NCI-H146 (cell line): Measurements from ENCODE around the gene SOX10.

Experiments used
- DNase-seq: peaks from one replicate; lab custom pipeline; 2025; lab: John Stamatoyannopoulos, UW

Gene SOX10

DNA sequence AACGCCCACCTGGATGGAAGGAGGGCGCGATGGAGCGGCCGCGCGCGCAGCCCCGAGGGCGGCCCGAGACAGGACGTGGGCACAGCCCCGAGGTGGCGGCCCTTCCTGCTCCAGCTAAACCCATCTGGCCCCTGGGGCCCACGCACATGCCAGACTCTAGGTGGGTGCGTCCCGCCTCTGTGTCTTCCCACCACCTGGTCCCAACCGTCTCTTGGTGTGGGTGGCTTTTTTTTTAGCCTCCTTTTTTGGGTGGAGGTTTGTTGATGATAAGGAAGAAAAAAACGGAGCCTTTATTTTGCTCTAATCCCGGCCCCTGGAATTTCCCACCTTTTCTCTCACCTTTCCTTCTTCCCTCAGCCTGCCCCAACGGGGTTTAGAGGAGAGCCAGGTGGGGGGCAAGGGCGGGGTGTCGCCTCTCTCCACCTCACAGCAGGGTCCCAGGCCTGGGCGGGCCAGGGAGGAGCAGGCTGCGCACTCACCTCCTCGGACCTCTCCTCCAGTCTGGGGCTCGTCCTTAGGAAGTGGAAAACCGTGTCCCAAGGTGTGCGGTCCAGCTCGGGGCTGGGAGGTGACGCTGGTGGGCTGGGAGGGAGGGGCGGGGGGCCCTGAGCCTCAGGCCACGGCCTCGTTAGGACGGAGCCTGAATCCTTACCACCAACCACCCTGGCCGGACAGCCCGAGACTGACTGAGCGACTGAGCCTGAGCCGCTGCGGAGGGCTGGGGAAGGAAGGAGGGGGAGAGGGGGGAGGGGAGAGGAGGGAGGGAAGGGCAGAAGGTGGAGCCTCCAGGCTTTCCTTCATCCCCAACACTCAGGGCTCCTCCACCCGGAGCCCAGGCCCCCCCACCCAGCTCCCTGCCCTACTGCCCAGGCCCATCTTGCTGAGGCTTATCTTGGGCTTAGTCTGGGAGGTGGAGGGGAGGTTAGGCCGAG, at the start of gene SOX10:
Gene SOX10, minus strand, starts transcription at position 696 of the 932 bp plus-strand sequence. CDS start 771 bp downstream, outside the sequence.
- no peak for DNase-seq

DNA sequence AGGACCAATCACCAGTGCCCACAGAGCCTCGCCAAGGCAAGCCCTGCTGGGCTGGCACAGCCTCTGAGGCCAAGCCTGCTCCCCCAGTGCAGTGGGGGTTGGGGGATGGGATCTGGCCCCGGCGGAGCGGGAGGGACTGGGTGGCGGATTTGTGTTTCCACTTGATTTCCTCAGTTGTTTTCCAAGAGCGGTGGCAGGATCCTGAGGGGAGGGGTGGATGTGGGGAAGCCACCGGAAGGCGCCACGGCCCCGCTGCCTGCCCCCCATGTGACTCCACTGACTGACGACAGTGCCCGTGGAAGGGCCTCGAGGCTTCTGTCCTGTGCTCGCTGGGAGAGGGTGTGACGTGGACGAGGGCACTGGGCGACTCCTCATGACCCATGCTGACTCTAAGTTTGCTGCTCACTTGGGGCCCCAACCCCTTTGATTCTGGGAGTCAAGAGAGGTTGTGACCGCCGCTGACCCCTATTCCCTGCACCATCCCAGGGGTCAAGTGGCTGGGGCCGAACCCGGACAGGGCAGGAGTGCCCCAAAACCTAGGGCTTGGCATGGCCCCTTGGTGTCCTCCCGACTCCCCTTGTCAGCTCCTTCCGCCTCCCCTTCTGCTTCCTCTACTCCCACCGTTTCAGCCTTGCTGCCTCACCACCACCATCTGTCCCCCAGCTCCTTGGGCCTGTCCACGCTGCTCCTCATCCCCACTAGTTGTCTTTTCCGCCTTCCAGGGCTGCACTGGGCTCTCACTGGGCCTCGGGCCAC, 49.3 kb upstream of the SOX10 start:
- no peak for DNase-seq

DNA sequence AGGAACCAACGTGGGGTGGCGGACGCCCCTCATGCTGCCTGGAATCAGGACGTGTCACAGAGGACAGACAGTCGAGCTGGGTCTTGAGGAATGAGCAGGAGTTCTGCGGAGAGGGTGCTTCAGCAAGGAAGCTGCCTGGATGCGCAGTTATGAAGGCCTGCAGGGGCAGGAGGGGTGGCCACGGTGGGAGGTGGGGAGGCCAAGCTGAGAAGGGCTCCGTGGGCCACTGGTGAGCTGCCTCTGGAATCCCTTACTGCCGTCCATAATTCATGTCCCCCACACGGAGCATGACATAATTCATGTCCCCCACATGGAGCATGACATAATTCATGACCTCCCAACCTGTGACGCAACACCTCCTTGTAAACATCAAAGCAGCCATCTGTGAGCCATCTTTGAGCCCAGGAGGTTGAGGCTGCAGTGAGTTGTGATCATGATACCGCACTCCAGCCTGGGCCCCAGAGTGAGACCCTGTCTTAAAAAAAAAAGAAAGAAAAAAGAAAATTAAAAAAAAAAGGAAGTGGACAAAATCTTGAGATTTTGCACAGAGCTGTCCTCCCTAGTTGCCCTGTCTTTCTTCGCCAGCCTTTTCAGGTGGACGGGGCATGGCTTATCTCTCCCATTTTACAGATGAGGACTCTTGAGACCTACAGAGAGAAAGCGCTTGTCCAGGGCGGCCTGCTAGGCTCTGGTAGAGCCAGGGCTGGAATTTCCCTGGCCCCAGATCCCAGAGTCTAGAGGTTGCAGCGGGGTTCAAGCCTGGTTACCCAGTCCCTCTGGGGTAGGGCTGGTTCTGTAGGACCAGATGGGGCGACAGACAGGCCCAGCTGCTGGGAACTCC, 48.5 kb upstream of the SOX10 start:
- DNase-seq, result no peak

DNA sequence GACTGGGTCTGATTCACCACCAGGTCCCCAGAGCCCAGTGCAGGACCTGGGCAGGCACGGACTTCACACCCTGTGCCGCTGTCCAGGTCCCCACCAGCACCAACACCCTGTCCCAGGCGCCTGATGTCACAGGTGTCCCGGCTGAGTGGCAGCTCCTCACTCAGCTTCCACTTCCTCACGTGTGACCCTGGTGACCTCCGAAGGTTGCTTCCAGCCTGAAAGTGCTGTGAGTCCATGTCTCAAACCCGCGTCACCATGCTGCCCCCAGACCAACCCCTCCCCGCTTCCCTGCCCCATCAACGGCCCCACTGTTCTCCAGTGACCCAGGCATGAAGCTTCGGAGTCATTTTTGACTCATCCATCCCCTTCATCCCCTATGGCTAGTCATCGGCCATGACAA, 47.1 kb upstream of the SOX10 start:
- DNase-seq, result no peak

DNA sequence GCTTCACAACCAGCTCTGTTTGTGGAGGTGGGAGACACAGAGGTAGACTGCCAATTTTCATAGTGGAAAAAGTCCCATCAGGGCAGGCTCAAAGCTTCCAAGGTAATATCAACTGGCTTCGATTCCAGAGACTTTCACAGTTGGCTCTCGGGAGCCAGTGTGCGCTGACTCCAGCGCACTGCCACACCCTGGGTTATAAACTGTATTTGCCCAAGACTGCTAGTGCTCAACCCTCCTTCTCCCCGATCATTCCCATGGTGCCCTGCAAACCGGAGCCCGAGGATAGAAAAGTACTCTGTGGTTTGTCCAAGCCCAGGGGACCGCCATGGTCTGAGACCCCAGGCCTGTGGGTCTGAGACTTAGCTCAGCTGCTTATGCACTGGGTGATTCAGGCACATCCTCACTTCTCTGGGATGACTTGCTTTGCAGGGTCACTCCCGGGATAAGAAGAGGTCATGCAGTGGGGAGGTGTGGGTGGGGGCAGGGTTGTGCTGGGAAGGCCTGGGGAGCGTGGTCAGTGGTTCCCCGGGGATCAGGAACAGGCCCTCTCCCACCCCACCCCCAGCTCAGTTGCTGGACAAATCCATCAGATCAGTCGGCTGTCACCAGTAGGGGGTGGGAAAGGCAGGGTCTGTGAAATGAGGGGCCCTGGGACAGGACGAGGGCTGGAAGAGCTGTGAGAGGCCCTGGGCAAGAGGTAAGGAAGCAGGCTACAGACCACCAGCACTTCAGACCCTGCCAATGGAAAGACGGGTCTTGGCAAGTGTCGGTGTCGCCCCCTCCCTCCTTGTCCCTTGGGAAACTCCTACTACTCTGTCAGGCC, 46.2 kb upstream of the SOX10 start:
- no peak for DNase-seq

DNA sequence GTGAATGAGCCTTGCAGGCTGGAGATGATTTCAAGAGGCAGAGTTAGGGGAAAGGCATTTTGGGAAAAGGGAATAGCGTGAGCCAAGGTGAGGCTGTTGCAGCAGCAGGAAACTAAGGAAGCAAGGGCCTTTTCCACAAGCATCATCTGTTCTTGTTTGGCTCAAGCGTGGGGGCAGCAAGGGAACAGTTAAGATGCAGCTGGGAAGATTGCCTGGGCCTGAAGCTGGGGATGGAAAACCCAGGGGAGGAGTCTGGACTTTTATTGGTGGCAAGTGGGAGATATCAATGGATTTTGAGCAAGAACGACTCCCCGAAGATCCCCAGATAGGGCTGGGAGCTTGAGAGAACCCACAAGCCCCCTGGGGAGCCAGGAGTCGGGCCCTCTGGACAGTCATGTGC, 45.5 kb upstream of the SOX10 start:
- no peak for DNase-seq

DNA sequence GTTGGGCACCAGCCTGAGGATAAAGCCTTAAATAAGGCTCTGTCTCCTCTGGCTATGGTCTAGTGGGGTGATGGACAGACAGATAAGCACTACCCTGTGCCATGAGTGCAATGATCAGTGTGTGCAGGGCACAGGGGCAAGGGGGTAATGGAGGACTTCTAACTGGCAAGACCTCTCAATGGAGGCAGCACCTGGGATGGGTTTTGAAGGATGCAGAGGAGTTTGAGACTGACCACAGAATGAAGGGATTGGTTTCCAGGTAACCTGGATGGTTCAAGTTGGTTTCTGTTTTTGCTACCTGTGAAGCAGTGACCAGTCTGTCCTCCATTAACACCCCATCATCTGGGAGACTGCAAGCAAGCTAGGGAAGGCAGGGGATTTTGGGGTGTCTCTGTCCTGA, 45.0 kb upstream of the SOX10 start:
- DNase-seq, result no peak

DNA sequence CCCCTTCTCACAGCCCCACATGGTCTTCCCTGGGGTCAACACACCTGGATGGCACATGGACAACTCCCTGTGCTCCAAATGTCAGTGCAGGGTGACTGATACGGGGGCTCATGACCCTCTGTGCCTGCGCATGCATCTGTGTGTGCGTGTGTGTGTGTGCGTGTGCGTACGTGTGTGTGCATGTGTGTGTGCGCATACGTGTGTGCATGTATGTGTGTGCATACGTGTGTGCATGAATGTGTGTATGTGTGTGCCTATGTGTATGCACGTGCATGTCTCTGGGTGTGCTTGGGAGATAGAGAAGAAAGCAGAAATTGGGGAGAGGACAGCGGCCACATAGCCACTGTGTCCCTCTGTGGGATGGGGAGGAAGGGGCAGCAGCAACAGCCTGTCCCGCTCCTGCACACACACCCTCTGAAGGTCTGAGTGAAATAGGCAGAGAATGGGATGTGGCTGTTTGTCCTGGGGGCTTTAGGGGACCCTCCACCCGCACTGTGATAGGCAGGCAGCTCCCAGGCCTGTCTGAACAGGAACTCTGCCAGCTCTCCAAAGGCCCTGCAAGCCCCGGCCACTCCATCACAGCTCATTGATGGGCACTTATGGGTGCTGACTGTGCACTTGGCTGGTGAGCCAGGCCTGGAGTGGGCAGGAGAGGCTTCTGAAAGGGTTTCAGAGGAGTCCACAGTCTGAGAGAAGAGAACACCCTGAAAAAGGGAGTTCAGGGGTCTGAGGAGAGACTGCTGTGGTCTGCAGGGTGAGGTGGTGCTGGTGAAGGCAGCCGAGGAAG, 44.2 kb upstream of the SOX10 start:
- no peak for DNase-seq

DNA sequence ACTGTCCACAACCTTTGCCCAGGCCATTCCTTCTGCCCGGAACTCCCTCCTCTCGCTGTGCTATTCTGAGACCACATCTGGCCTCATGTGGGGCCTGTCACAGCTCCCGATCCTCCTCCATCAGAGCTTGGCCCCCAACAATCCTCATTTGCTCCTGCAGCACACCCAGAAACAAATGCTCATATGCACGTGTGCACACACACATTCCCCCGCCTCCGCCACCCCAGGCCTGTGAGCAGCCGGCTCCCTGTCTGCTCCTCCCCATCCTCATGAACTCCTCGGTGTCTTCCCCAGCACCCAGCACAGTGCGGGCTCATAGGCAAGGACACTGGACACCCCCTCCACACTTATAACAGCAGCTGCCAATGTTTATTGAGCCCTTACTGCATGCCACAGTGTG, 43.1 kb upstream of the SOX10 start:
- DNase-seq, result no peak

DNA sequence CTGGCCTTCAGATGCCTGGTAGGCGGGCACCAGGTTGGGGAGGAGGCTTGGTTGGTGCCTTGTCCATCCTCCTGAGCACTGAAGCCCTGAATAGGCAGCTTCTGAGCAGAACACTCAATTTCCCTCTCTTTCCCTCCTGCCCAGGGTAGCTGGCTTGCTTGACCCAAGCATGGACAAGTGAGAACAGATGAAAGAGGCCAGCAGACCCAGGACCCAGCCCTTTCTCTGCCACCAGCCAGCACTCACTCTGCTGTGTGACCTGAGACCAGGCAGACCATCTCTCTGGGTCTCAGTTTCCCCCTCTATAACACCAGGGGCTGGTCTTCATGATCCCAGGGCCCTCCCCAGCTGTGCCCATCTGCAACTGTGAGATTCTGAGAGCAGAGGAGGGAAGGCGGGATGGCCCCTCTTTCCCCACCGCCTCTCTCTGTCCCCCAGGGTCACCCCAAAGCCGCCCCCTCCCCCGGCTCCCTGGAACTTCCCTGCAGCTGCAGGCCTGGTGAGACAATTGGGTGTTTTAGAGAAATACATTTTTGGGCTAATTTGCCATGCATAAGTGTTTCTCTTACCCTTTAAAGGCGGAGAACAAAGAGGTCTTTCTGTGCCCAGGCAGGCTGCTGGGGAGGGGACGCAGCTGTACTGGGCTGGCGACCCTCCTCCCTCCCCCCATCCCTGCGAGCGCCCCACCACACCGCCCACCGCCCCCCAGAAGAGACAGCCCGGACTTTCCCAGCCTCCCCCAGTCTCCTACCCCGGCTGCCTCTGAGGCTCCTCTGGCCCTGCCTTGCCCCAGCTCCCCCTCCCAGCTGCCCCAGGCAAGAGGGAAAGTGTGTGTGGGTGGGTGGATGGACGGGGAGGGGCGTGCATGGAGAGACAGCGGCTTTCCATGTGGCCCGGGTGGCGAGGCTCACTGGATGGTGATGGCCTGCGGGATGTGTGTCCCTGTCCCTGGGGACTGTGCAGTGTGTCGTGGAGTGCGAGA, 42.1 kb upstream of the SOX10 start:
- no peak for DNase-seq

DNA sequence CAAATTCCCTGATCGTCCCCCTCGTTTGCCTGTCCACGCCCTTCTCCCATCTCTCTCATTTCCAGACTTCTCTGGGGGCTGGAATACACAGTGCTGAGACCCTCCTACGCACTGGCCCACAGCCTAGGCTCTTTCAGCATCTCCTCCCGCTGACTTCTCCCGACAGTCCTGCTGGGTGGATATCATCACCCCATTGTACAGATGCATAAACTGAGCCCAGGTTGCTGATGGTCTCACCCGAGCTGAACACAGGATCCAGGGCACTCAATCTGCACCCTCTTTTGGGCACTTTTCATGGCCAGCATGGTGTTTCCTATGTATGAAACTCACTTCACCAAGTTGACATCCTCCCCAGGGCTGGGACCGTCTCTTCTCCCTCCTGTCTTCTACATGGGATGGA, 41.2 kb upstream of the SOX10 start:
- DNase-seq, result no peak

DNA sequence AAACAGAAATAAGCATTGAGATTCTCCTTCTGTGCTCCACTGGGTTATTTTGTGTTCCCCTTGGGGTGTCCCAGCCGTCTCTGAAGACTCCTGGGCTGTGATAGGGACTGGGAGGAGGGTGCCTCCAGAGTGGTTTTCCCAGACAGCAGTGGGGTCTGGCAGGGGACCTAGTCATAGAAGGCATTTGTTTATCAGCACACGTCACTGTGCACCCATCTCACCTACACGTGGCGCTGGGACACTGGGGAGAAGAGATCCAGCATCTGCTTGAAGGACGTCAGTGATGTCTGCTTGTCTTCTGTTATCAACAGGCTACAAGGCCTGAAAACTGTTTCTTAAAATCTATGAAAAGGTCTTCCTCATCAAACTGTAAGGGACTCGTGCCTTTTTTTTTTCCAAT, 38.7 kb upstream of the SOX10 start:
- no peak for DNase-seq

DNA sequence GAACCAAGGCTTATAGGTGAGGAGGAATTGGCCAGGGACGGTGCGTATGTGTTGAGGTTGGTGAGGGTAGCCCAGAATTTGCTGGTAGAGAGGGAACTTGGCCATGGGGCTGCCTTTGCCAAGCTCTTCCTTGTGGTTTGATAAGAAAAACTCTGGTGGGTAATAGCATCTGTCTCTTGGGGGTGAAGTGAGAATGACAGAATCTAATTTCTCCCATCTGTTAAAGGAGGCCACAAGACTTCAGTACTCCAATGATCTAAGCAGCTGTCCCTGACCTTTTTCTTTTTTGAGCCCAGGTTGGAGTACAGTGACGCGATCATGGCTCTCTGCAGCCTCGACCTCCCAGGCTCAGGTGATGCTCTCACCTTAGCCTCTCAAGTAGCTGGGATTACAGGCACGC, 36.9 kb upstream of the SOX10 start:
- no peak for DNase-seq

DNA sequence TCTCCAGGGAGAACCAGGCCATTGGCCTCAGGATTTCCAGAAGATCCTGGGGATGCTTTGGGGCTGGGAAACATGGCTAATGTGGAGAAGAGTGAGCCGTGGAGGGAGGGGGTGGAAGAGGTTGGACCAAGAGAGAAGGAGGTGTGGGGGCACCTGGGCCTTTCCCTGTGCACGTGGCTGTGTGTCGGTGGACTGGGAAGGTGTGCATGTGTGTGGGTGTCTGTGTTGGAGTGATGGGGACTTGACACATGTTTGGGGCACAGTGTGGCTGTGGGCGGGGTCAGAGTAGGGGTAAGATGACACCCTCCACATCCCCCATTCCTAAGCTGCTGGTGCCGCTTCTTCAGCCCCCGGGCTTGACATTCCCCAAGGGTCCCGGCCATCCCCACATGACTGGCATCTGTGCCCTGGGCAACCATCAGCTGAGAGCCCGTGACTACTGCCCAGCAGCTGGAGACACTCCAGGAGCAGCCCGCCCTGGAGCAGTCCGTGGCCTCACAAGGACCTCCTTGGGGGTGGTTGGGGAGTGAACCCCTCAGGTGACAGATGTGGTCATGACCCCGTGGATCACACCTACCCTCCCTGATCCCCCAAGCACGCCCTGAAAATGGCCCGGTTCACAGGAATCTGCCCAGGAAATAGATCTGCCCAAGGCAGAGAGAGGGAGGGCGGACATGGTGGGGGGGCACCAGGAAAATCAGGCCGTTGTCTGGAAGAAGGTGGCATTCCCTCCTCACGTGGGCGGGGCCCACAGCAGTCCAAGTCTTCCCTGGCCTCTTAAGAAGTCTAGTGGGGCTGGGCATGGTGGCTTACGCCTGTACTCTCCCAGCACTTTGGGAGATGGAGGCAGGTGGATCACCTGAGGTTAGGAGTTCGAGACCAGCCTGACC, 34.8 kb upstream of the SOX10 start:
- no peak for DNase-seq

DNA sequence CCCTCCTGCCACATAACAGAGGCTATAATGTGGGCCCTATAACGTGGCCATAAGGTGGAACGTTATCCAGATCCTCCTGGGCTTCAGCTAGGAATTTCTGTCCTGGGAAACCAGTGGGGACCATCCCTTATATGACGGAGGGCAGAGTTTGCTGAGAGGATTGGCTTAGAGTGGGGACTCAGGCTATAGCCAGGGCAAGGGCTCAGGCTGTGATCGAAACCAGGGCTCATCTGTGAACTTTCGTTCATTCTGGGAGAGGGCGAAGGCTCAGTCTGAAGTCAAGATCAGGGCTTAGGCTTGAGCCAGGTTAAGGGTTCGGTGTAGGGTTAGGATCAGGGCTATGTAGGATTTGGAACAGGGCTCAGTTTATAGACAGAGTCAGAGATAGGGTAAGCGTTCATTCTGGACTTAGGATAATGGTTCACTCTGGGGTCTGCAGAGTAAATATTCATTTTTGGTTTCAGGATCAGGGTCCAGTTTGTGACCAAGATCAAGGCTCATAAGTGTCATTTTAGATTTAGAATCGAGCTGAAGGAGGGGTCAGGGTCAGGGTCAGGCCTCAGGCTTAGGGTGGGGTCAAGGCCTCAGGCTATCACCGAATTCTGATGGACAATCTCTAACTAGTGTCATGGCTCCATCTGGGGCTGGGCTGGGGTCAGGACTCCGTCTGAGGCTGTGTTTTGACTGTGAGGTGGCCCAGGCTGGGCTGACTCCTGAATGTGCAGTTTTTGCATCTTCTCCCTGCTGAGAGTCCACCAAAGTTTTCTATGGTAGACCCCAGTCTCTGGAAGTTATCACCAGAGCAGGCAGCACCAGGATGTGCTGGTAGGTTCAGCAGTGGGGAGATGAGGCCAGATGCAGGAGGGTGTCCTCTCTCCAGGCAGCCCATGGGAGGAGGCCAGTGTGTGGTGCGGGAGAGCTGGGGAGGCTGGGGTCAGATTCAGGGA, 33.9 kb upstream of the SOX10 start:
- DNase-seq, result no peak

DNA sequence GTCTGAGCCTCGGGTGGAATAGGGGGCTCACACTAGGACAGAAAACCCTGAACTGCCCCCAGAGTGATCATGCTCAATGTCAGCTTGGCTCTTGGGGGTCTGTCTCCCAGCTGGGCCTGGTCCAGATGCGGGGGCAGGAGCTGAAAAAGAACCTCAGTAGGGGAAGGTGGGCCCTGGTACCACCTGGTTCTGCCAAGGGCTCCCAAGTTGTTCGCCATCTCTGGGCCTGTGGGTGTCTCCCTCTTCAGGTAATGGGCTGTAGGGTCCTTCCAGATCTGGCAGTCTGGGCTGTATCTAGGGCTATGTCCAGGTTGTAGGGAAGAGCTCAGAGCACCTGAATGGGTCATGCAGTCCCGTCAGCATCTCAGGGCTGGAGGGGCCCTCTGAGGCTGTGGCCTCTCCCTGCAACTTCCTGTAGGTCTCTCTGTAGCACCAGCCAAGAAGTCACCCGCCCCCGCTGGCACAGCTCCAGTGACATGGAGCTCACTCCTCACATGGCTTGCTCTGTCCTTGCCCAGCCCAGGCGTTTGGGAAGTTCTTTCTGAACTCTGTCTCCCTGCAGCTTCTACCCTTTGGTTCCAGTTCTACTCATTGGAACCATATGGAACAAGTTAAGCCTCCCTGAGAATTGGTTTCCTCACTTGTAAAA, 33.0 kb upstream of the SOX10 start:
- DNase-seq, result no peak
